LNCaP clone FGC (cell line): Measurements from ENCODE around the gene AMN1.
"Not testable (repeated sequence)": the region's sequence is repeated elsewhere in the genome, so short reads cannot be mapped to it uniquely, and the experiment has no call there.

Experiments
- DNase-seq: peaks from one replicate; pipeline ENCODE4 v3.0.0-alpha.2; 2011; ENCODE audit warnings: low read depth
- H3K4me3 ChIP-seq: 2 replicates; pipeline ENCODE4 v1.5.1; 2011; ENCODE audit warnings: mild to moderate bottlenecking, low read depth, low read length, control low read depth
- TF ChIP-seq, protein P1 (sequence below): IDR thresholded peaks from 2 replicates; pipeline ENCODE4 v1.5.1; 2012; ENCODE audit warnings: mild to moderate bottlenecking; ENCODE audit not compliant: control insufficient read depth, insufficient read depth; ENCODE audit errors: extremely low read depth

The AMN1 gene

GRCh38 chr12:31732926-31733548 lies 4.2 kb upstream of the AMN1 start:
- TF ChIP-seq, protein P1, sequence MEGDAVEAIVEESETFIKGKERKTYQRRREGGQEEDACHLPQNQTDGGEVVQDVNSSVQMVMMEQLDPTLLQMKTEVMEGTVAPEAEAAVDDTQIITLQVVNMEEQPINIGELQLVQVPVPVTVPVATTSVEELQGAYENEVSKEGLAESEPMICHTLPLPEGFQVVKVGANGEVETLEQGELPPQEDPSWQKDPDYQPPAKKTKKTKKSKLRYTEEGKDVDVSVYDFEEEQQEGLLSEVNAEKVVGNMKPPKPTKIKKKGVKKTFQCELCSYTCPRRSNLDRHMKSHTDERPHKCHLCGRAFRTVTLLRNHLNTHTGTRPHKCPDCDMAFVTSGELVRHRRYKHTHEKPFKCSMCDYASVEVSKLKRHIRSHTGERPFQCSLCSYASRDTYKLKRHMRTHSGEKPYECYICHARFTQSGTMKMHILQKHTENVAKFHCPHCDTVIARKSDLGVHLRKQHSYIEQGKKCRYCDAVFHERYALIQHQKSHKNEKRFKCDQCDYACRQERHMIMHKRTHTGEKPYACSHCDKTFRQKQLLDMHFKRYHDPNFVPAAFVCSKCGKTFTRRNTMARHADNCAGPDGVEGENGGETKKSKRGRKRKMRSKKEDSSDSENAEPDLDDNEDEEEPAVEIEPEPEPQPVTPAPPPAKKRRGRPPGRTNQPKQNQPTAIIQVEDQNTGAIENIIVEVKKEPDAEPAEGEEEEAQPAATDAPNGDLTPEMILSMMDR = no peak
- no peak for DNase-seq

GRCh38 chr12:31731203-31731602 lies 2.4 kb upstream of the AMN1 start:
- not testable (repeated sequence) for DNase-seq, H3K4me3 ChIP-seq

More at GRCh38 chr12:31732926-31733548, 4.2 kb upstream of the AMN1 start:
- H3K4me3 ChIP-seq = no peak overlapping the region

DNA sequence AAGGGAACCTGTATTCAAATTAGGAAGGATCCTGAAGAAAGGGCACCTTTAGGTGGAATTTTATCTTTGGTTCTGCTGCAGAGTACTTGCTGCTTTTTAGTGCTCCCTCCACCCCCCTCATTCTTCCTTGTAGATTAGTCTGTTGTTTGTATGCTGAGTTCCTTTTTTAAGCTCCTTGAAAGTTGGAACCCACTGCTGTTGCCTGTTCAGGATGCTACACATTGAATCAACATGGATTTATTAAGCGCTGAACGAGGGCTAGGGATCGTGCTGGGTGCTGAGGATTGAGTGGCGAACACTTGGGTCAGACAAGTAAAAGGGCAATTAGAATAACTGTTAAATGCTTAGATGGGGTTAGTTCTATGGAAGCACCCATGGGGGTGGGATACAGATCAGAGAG lies 884 bp upstream of the AMN1 start:
- no peak for DNase-seq
- TF ChIP-seq, protein P1 = no peak
- peak overlapping the region; percentile 71 for H3K4me3 ChIP-seq

DNA sequence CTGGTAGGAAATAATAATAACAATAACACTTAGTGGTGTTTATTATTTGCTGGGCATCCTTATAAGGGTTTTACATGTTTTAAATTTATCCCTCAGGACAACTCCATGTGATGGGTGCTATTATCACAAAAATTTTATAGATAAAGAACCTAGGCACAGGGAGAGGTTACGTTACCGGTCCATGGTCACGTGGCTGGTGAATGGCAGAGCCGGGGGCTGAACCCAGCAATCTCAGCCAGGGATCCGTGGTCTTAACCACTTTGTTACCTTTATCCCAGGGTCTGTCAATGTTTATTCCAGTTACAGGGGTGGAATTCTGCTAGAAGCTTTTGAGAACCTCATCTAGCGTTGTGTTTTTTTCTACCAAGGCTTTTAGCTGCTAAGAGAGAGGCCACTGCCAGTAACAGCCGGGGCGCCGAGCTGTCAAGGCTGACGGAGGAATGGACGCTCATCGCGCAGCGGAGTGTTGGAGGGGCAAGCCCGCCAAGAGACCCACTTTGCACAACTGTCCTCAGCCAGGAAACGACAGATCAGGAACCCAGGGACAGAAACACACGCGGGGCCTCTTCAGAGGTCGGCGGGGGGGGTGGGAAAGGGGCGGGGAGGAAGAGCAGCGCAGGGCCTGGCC lies 418 bp downstream of the AMN1 start:
- no peak for DNase-seq
- TF ChIP-seq, protein P1 = no peak
- H3K4me3 ChIP-seq = peak overlapping the region; percentile 71

DNA sequence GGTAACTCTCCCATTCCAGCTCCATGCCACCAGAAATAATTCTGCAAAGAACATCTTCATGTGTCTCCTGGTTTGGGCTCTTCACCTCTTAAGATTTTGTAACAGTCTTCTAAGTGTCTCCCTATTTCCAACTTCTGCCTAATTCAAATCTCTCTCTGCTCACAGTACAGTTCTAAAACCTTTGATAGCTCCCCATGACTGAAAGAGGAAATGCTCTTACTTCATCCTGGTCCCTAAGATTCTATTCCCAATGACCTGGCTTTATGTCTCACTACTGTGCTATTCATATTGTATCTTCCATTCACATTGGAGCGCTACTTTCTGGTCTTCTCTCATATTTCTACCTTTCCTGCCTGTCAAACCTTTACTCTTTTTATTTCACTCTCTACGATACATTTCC lies 1.6 kb downstream of the AMN1 start:
- TF ChIP-seq, protein P1 = no peak
- DNase-seq = no peak
- H3K4me3 ChIP-seq = no peak overlapping the region

DNA sequence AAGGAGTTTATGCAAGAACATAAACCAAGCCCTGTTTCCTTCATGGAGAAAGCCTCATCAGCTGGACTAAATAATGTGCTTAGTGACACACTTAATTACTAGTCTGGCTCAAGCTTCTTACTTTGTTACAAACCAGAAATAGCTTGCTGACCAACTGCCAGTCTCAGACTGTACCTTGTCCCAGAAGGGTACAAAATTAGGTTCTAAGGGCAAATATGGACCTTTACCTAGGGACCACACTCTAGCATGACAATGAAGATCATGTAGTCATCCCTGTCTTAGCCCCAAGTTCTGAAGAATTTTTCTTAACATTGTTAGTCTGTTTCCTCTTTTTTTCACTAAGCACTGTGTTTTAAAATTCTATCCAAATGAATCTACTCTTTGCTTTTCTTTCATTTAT lies 2.2 kb downstream of the AMN1 start:
- no peak overlapping the region for H3K4me3 ChIP-seq
- TF ChIP-seq, protein P1 = no peak
- no peak for DNase-seq

GRCh38 chr12:31724557-31724956 lies 4.3 kb downstream of the AMN1 start:
- no peak for DNase-seq
- H3K4me3 ChIP-seq = no peak overlapping the region
- TF ChIP-seq, protein P1 = no peak
